Smooth muscle cell (in vitro differentiated cells): ENCODE results near the gene BCAS4. TPM values are rescaled to one million over a fixed set of nuclear protein-coding genes. Genes with fewer than 3 reads are reported as not detected.

Experiments
- DNase-seq: peaks from one replicate; lab custom pipeline; 2025; ENCODE audit not compliant: unreplicated experiment; lab: John Stamatoyannopoulos, UW
- H2AFZ ChIP-seq: fragments of 200-600 bp; sonication (generic); 2 replicates; pipeline ENCODE4 v1.6.0; 2016; ENCODE audit warnings: antibody characterized with exemption, low read depth, mild to moderate bottlenecking
- H3F3A ChIP-seq: fragments of 200-600 bp; sonication (generic); 2 replicates; pipeline ENCODE4 v1.6.0; 2017; ENCODE audit warnings: antibody characterized with exemption, low read depth
- H3K27ac ChIP-seq: fragments of 200-600 bp; sonication (generic); 2 replicates; pipeline ENCODE4 v1.5.1; 2016; ENCODE audit warnings: low read depth, mild to moderate bottlenecking
- H3K27me3 ChIP-seq: fragments of 200-600 bp; sonication (generic); 2 replicates; pipeline ENCODE4 v1.6.1; 2016; ENCODE audit warnings: low read depth, mild to moderate bottlenecking
- H3K36me3 ChIP-seq: fragments of 200-600 bp; sonication (generic); 2 replicates; pipeline ENCODE4 v1.5.1; 2016; ENCODE audit warnings: low read depth
- H3K4me1 ChIP-seq: fragments of 200-600 bp; sonication (generic); 2 replicates; pipeline ENCODE4 v1.5.1; 2016; ENCODE audit warnings: low read depth
- H3K4me2 ChIP-seq: fragments of 200-600 bp; sonication (generic); 2 replicates; pipeline ENCODE4 v1.6.0; 2016; ENCODE audit warnings: mild to moderate bottlenecking
- H3K4me3 ChIP-seq: fragments of 200-600 bp; sonication (generic); 2 replicates; pipeline ENCODE4 v1.5.1; 2016; ENCODE audit warnings: mild to moderate bottlenecking
- H3K79me2 ChIP-seq: fragments of 200-600 bp; sonication (generic); 2 replicates; pipeline ENCODE4 v1.6.0; 2016; ENCODE audit warnings: low read depth, mild to moderate bottlenecking
- H3K9ac ChIP-seq: fragments of 200-600 bp; sonication (generic); 2 replicates; pipeline ENCODE4 v1.6.0; 2016; ENCODE audit warnings: low read depth
- H3K9me3 ChIP-seq: fragments of 200-600 bp; sonication (generic); replicated peaks from 2 replicates; pipeline ENCODE4 v1.5.1; 2016; ENCODE audit warnings: low read depth
- H4K20me1 ChIP-seq: fragments of 200-600 bp; sonication (generic); 2 replicates; pipeline ENCODE4 v1.6.0; 2016; ENCODE audit warnings: low read depth
- WGBS: methylation state at CpG from one replicate; pipeline ENCODE4 v1.1.7; 2016; ENCODE audit warnings: low lambda C conversion rate; 5-methylcytosine and 5-hydroxymethylcytosine counted together
- polyA plus RNA-seq: library from polyadenylated mRNA; unstranded; fragments of >200 nt; fragmentation: Nextera tagmentation; extraction: Ambion mirVana; gene quantifications from 2 replicates; pipeline ENCODE4 v1.2.1, GENCODE V29; 2016
- total RNA-seq: library from RNA; depleted of rRNA; stranded (reverse); fragments of >200 nt; gene quantifications from 2 replicates; pipeline ENCODE4 v1.2.3, GENCODE V29; 2014
- TF ChIP-seq, protein P1 (sequence below): fragments of 200-600 bp; sonication (generic); IDR thresholded peaks from 2 replicates; pipeline ENCODE4 v1.5.1; 2017; ENCODE audit warnings: borderline replicate concordance, mild to moderate bottlenecking, antibody characterized with exemption; ENCODE audit not compliant: insufficient read depth, poor library complexity, severe bottlenecking

BCAS4 gene
- total and polyA plus RNA-seq, 2 experiments from 2014 or later, result 5.3 to 14.1 TPM

DNA sequence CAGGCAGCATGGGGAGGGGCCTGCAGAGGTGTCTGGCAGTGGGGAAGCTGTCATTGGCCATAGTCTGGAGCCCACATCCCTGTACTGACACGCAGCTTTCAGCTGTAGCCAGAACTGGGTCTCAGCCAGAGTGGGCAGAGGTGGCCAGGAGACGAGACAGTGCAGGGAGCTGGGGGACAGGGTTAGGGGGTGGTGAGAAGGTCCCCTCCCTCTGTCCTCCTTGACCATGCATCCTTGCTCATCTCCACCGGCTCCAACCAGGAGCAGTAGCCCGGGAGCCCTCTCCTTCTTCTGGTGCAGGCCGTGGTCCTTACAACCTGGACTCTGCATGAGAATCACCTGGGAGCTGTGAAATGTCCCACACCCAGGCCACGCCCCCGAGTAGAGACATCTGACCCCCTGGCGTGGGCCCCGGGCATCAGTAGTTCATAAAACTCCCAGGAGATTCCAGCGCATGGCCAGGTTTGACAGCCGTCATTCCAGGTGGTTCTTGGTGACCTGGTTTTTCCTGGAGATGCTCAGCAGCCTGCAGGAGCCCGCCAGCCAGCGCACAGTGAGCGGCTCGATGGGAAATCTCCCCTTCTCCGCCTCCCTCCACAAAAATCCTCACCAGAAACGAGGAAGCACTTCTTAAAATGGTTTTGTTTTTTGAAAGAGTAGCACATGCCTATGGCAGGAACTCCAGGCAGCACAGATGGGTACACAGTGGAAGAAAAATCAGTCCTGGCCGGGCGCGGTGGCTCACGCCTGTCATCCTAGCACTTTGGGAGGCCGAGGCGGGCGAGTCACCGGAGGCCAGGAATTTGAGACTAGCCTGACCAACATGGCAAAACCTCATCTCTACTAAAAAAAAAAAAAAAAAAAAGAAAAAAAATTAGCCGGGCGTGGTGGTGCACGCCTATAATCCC lies 80.2 kb downstream of the BCAS4 start:
- H3K4me1 ChIP-seq, result peaks cover 15% of the 10 kb centered on the region
- no peaks in the 10 kb centered on the region for H4K20me1 ChIP-seq
- no peak overlapping the region for H2AFZ ChIP-seq
- H3K4me3 ChIP-seq, result no peak overlapping the region
- H3K9ac ChIP-seq, result no peak overlapping the region
- TF ChIP-seq, protein P1, sequence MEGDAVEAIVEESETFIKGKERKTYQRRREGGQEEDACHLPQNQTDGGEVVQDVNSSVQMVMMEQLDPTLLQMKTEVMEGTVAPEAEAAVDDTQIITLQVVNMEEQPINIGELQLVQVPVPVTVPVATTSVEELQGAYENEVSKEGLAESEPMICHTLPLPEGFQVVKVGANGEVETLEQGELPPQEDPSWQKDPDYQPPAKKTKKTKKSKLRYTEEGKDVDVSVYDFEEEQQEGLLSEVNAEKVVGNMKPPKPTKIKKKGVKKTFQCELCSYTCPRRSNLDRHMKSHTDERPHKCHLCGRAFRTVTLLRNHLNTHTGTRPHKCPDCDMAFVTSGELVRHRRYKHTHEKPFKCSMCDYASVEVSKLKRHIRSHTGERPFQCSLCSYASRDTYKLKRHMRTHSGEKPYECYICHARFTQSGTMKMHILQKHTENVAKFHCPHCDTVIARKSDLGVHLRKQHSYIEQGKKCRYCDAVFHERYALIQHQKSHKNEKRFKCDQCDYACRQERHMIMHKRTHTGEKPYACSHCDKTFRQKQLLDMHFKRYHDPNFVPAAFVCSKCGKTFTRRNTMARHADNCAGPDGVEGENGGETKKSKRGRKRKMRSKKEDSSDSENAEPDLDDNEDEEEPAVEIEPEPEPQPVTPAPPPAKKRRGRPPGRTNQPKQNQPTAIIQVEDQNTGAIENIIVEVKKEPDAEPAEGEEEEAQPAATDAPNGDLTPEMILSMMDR, result no peak
- no peak overlapping the region for H3K27ac ChIP-seq
- no peaks in the 10 kb centered on the region for H3K79me2 ChIP-seq
- DNase-seq, result no peak
- H3K4me2 ChIP-seq, result no peak overlapping the region
- H3K27me3 ChIP-seq, result no peaks in the 10 kb centered on the region
- no peaks in the 10 kb centered on the region for H3F3A ChIP-seq
- no peaks in the 10 kb centered on the region for H3K36me3 ChIP-seq
- WGBS, result 95% methylated on average over 27 of the region's 28 CpGs
- no peaks in the 10 kb centered on the region for H3K9me3 ChIP-seq

DNA sequence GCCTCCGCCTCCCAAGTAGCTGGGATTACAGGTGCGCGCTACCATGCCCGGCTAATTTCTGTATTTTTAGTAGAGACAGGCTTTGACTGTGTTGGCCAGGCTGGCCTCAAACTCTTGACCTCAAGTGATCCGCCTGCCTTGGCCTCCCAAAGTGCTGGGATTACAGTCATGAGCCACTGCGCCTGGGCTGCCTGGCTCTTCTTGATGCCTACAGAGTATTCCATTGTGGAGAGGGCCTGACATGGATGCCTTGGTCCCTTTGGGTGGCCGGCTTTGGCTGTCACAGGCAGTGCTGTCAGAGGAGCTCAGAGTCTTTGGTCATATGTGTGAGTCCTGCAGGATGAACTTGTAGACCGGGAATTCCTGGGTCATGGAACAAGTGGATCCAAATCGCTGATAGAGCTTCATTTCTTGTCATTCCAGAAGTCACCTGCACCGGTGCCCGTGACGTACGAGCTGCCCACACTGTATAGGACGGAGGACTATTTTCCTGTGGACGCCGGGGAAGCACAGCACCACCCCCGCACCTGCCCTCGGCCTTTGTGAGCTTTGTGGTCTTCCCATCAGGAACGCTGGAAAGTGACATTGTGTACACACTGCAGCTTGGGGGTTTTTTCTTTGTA lies 81.3 kb downstream of the BCAS4 start:
- H3K4me2 ChIP-seq, result no peak overlapping the region
- no peaks in the 10 kb centered on the region for H3K9me3 ChIP-seq
- H3K36me3 ChIP-seq, result no peaks in the 10 kb centered on the region
- no peak for DNase-seq
- H3K79me2 ChIP-seq, result no peaks in the 10 kb centered on the region
- peaks cover 6% of the 10 kb centered on the region for H3K4me1 ChIP-seq
- no peak overlapping the region for H3K4me3 ChIP-seq
- H3K27ac ChIP-seq, result no peak overlapping the region
- no peaks in the 10 kb centered on the region for H3F3A ChIP-seq
- no peak overlapping the region for H3K9ac ChIP-seq
- H3K27me3 ChIP-seq, result no peaks in the 10 kb centered on the region
- H2AFZ ChIP-seq, result no peak overlapping the region
- TF ChIP-seq, protein P1, result no peak
- H4K20me1 ChIP-seq, result peaks cover 3% of the 10 kb centered on the region
- WGBS, result 95% methylated on average over 19 of the region's 19 CpGs

DNA sequence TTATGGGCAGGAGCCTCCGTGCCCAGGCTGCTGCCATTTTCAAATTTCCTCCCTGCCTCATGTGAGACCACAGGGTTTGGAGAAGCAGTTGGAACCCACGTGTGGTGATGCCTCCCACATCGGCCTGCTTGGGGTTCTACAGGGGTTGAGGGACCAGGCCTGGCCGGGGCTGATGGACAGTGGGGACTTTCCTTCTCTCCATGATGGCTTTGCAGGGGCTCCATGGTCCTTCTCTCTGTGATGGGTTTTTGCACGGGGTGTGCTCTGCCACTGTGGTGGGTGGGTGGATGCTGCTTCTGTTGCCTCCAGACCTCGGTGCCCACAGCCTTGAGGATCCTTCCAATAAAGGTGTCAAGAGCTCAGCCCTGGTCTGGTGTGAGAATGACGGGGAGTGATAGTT lies 82.0 kb downstream of the BCAS4 start:
- H3K79me2 ChIP-seq, result no peaks in the 10 kb centered on the region
- no peak for DNase-seq
- H2AFZ ChIP-seq, result no peak overlapping the region
- H3K4me2 ChIP-seq, result no peak overlapping the region
- peaks cover 3% of the 10 kb centered on the region for H4K20me1 ChIP-seq
- TF ChIP-seq, protein P1, result no peak
- H3K4me1 ChIP-seq, result no peaks in the 10 kb centered on the region
- no peaks in the 10 kb centered on the region for H3K36me3 ChIP-seq
- H3F3A ChIP-seq, result no peaks in the 10 kb centered on the region
- WGBS, result 94% methylated on average over 7 of the region's 7 CpGs
- H3K9me3 ChIP-seq, result no peaks in the 10 kb centered on the region
- no peaks in the 10 kb centered on the region for H3K27me3 ChIP-seq
- H3K27ac ChIP-seq, result no peak overlapping the region
- H3K4me3 ChIP-seq, result no peak overlapping the region
- H3K9ac ChIP-seq, result no peak overlapping the region
